ENCODE results near the gene CCDC106. TPM values are rescaled to one million over a fixed set of nuclear protein-coding genes. Genes with fewer than 3 reads are reported as not detected.
A peak's percentile ranks its signal among the peaks of the same experiment; 100 is the strongest.

The CCDC106 gene
- total and polyA plus RNA-seq, 2 of the 4 experiments (the other 2 are of a cell fraction) = 2.3 to 13.6 TPM

- intact Hi-C loops (cut with micrococcal nuclease) (no loop called here), dilution Hi-C loops (cut with HindIII; ENCODE audit: low sequenced_read_pairs, unreplicated experiment) (no loop called here), in situ Hi-C loops (cut with MboI; ENCODE audit: low sequenced_read_pairs) (loop anchor here (25.0 kb wide), 2 partner anchors 358 to 533 kb away; partner anchors contain the start of genes BRSK1, HSPBP1 and PPP1R12C)
- H3K4ac ChIP-seq (ENCODE audit: low read depth, low read length) = no peak overlapping the region
- no peak for TF ChIP-seq BHLHE40 (IDR thresholded peaks at IDR 0.05; ENCODE audit: low read depth, low read length)
- TF ChIP-seq RFX5 (IDR thresholded peaks at IDR 0.05; ENCODE audit: low read depth, low read length) = no peak
- TF ChIP-seq RCOR1 (IDR thresholded peaks at IDR 0.05; ENCODE audit: insufficient replicate concordance, low read length) = no peak
- TF ChIP-seq CEBPB (IDR thresholded peaks at IDR 0.05; ENCODE audit: low read depth, low read length) = no peak
- no peak for TF ChIP-seq ELK1 (IDR thresholded peaks at IDR 0.05; ENCODE audit: borderline replicate concordance, low read depth, low read length)
- TF ChIP-seq MXI1 (IDR thresholded peaks at IDR 0.05; ENCODE audit: borderline replicate concordance, low read depth, low read length) = no peak
- TF ChIP-seq FOS (IDR thresholded peaks at IDR 0.05; ENCODE audit: low read depth, low read length) = no peak
- H3K18ac ChIP-seq (ENCODE audit: low read depth, low read length) = no peak overlapping the region
- no TSS peak for BruUV-seq (replicated peaks)
- H2BK5ac ChIP-seq (ENCODE audit: low read depth, low read length, poor library complexity, severe bottlenecking) = no peak overlapping the region
- H2AK9ac ChIP-seq (replicated peaks; ENCODE audit: low read depth, low read length, poor library complexity) = peak overlapping the region; percentile 61
- CTCF ChIA-PET = no interaction called here
- no peak overlapping the region for H4K5ac ChIP-seq (ENCODE audit: low read depth, low read length)
- H2BK20ac ChIP-seq (ENCODE audit: low read depth, low read length) = no peak overlapping the region
- H3K23ac ChIP-seq (ENCODE audit: low read depth, low read length) = no peak overlapping the region
- no peak overlapping the region for H4K8ac ChIP-seq (ENCODE audit: low read depth in 2 of 2, low read length in 2 of 2)
- no peaks in the 10 kb centered on the region for H4K20me1 ChIP-seq (ENCODE audit: insufficient read depth, low read length)
- H3K79me1 ChIP-seq (ENCODE audit: low read depth in 1 of 2, low read length in 2 of 2) = peaks cover 27 to 68% of the 10 kb centered on the region in 2 experiments
- H2AK5ac ChIP-seq (ENCODE audit: low read depth, low read length) = no peak overlapping the region
- no peak overlapping the region for H3K27ac ChIP-seq (ENCODE audit: insufficient read depth, low read length)
- no peaks in the 10 kb centered on the region for H3K9me1 ChIP-seq (ENCODE audit: insufficient read depth, low read length)
- WGBS, 2 experiments (ENCODE audit: extremely low coverage in 2 of 2, insufficient read length in 1 of 2) = no CpG with 5 or more reads among the region's 5 CpGs
- H3K4me2 ChIP-seq (ENCODE audit: low read depth, low read length) = no peak overlapping the region
- H3K9me3 ChIP-seq (ENCODE audit: control insufficient read depth, insufficient read depth, low read length) = no peaks in the 10 kb centered on the region
- H3K4me3 ChIP-seq (ENCODE audit: insufficient read depth, low read depth, low read length) = no peak overlapping the region
- no peak overlapping the region for H4K91ac ChIP-seq (ENCODE audit: insufficient read depth, low read depth, low read length)
- no peak overlapping the region for H3K14ac ChIP-seq (replicated peaks; ENCODE audit: low read depth, low read length)
- peaks cover 14% of the 10 kb centered on the region for H3K4me1 ChIP-seq (ENCODE audit: control insufficient read depth, insufficient read depth, low read length)
- H3K27me3 ChIP-seq (ENCODE audit: control insufficient read depth, insufficient read depth, low read length) = no peaks in the 10 kb centered on the region
- ATAC-seq (ENCODE audit: low read depth) = no peak
- no peak overlapping the region for H2AFZ ChIP-seq (replicated peaks; ENCODE audit: low read length, poor library complexity)
- no peak overlapping the region for H3K56ac ChIP-seq (ENCODE audit: extremely low read depth, insufficient read depth, low read length)
- no peak for DNase-seq
- no peak overlapping the region for H2BK15ac ChIP-seq (ENCODE audit: low read depth, low read length)
- no peak overlapping the region for H3K9ac ChIP-seq (ENCODE audit: low read depth, low read length)
- peaks cover 14% of the 10 kb centered on the region for H3K36me3 ChIP-seq (ENCODE audit: control insufficient read depth, insufficient read depth, low read length)
- no peak overlapping the region for H2BK120ac ChIP-seq (ENCODE audit: low read depth, low read length)
- POLR2A ChIA-PET (ENCODE audit: unreplicated experiment) = interaction anchor here (0.6 kb wide), 1 partner anchor 32 kb away, joined by 3 read pairs; no protein-coding TSS in a partner anchor
Measured at GRCh38 chr19:55645512-55645881, 2.5 kb upstream of the CCDC106 start.

All from IMR-90 (cell line).